GM23338 (cell line): Measurements from ENCODE around the gene CCDC68. TPM values are rescaled to one million over a fixed set of nuclear protein-coding genes. Genes with fewer than 3 reads are reported as not detected.

Experiments
- ATAC-seq: fragments of 200-7000 bp; cut with Tn5 transposase; 3 replicates; pipeline ENCODE4 v1.9.1; 2020
- DNase-seq: peaks from one replicate; pipeline ENCODE4 v3.0.0-alpha.2; 2015; ENCODE audit warnings: low spot score
- H2AFZ ChIP-seq: fragments of 200-600 bp; sonication (generic); 2 replicates; pipeline ENCODE4 v1.8.0; 2016; ENCODE audit warnings: antibody characterized with exemption, mild to moderate bottlenecking, moderate library complexity
- H3F3A ChIP-seq: fragments of 200-600 bp; sonication (generic); replicated peaks from 2 replicates; pipeline ENCODE4 v1.8.0; 2017; ENCODE audit warnings: antibody characterized with exemption, mixed run types, low read depth
- H3K27ac ChIP-seq: fragments of 200-600 bp; sonication (generic); 2 replicates; pipeline ENCODE4 v1.6.1; 2016; ENCODE audit warnings: low read depth
- H3K27me3 ChIP-seq: fragments of 200-600 bp; sonication (generic); 2 replicates; pipeline ENCODE4 v1.8.0; 2016; ENCODE audit warnings: mild to moderate bottlenecking, mixed run types, moderate library complexity; ENCODE audit not compliant: insufficient read depth
- H3K36me3 ChIP-seq: fragments of 200-600 bp; sonication (generic); 2 replicates; pipeline ENCODE4 v1.8.0; 2016; ENCODE audit warnings: mild to moderate bottlenecking; ENCODE audit not compliant: insufficient read depth
- H3K4me1 ChIP-seq: fragments of 200-600 bp; sonication (generic); 2 replicates; pipeline ENCODE4 v1.8.0; 2016; ENCODE audit warnings: mild to moderate bottlenecking, moderate library complexity; ENCODE audit not compliant: insufficient read depth
- H3K4me2 ChIP-seq: fragments of 200-600 bp; sonication (generic); 2 replicates; pipeline ENCODE4 v1.7.1; 2017; ENCODE audit warnings: mixed run types
- H3K4me3 ChIP-seq: fragments of 200-600 bp; sonication (generic); 2 replicates; pipeline ENCODE4 v1.6.1; 2016; ENCODE audit warnings: mixed run types
- H3K79me2 ChIP-seq: fragments of 200-600 bp; sonication (generic); replicated peaks from 2 replicates; pipeline ENCODE4 v1.8.0; 2017; ENCODE audit warnings: mild to moderate bottlenecking; ENCODE audit not compliant: insufficient read depth
- H3K9me2 ChIP-seq: fragments of 200-600 bp; sonication (generic); 2 replicates; pipeline ENCODE4 v1.8.0; 2017; ENCODE audit not compliant: insufficient read depth
- H4K20me1 ChIP-seq: fragments of 200-600 bp; sonication (generic); replicated peaks from 2 replicates; pipeline ENCODE4 v1.8.0; 2017; ENCODE audit warnings: mild to moderate bottlenecking; ENCODE audit not compliant: insufficient read depth
- H3K27ac Mint-ChIP-seq: 2 replicates; pipeline ENCODE4 v1.8.0; 2020; ENCODE audit warnings: inconsistent platforms, mild to moderate bottlenecking, moderate library complexity, mixed read lengths
- H3K27me3 Mint-ChIP-seq: 3 replicates; pipeline ENCODE4 v1.8.0; 2022; ENCODE audit warnings: low read depth, mild to moderate bottlenecking, moderate library complexity, mixed read lengths, inconsistent platforms; ENCODE audit not compliant: insufficient read depth, poor library complexity
- H3K36me3 Mint-ChIP-seq: 3 replicates; pipeline ENCODE4 v1.8.0; 2021; ENCODE audit warnings: low read depth, mild to moderate bottlenecking, inconsistent platforms, moderate library complexity, mixed read lengths
- H3K4me1 Mint-ChIP-seq: 3 replicates; pipeline ENCODE4 v1.8.0; 2020; ENCODE audit warnings: mild to moderate bottlenecking, inconsistent platforms, mixed read lengths
- H3K4me3 Mint-ChIP-seq: 3 replicates; pipeline ENCODE4 v1.8.0; 2021; ENCODE audit warnings: moderate library complexity, mild to moderate bottlenecking, inconsistent platforms, mixed read lengths
- H3K9me3 Mint-ChIP-seq: 3 replicates; pipeline ENCODE4 v1.8.0; 2020; ENCODE audit warnings: moderate library complexity, mild to moderate bottlenecking, inconsistent platforms, mixed read lengths
- CREB1 ChIP-seq: fragments of 250-450 bp; sonication (Bioruptor Pico); IDR thresholded peaks from 2 replicates; pipeline ENCODE4 v1.5.0; 2020; ENCODE audit warnings: low read depth, mild to moderate bottlenecking, moderate library complexity
- EZH2phosphoT487 ChIP-seq: fragments of 200-600 bp; sonication (generic); IDR thresholded peaks from one replicate; pipeline ENCODE4 v1.8.1; 2018; ENCODE audit warnings: antibody characterized with exemption; ENCODE audit not compliant: unreplicated experiment
- JUNB ChIP-seq: IDR thresholded peaks from one replicate; pipeline ENCODE4 v1.6.1; 2016; ENCODE audit warnings: antibody characterized with exemption; ENCODE audit not compliant: unreplicated experiment
- NANOG ChIP-seq: IDR thresholded peaks from 2 replicates; pipeline ENCODE4 v1.6.1; 2016; ENCODE audit warnings: antibody characterized with exemption, borderline replicate concordance
- POLR2AphosphoS5 ChIP-seq: IDR thresholded peaks from 2 replicates; pipeline ENCODE4 v1.6.1; 2016; ENCODE audit warnings: antibody characterized with exemption, low read depth
- STAT1 ChIP-seq: IDR thresholded peaks from one replicate; pipeline ENCODE4 v1.6.1; 2016; ENCODE audit warnings: antibody characterized with exemption; ENCODE audit not compliant: unreplicated experiment
- ZNF114 ChIP-seq: fragments of 250-450 bp; sonication (Bioruptor Pico); IDR thresholded peaks from 2 replicates; pipeline ENCODE4 v1.5.0; 2020; ENCODE audit warnings: mild to moderate bottlenecking, moderate library complexity
- polyA plus RNA-seq: library from polyadenylated mRNA; unstranded; fragments of >200 nt; fragmentation: Nextera tagmentation; extraction: Ambion mirVana; gene quantifications from 2 replicates; pipeline ENCODE4 v1.2.1, GENCODE V29; 2016
- total RNA-seq: library from RNA; depleted of rRNA; stranded (reverse); fragments of >200 nt; shearing (Covaris generic); gene quantifications from 2 replicates; pipeline ENCODE4 v1.2.3, GENCODE V29; 2014
- TF ChIP-seq, protein P1 (sequence below), 2 experiments: fragments of 200-600 bp in 1 of 2; sonication (generic) in 1 of 2; conservative IDR thresholded peaks; 2 replicates each; pipeline versions ENCODE4 v1.5.1 to v1.6.1; 2016 to 2017; ENCODE audit warnings: antibody characterized with exemption in 2 of 2, low read depth in 2 of 2, mild to moderate bottlenecking in 2 of 2, moderate library complexity in 1 of 2
- TF ChIP-seq, protein P2 (sequence below): IDR thresholded peaks from one replicate; pipeline ENCODE4 v1.6.1; 2018; ENCODE audit warnings: antibody characterized with exemption; ENCODE audit not compliant: unreplicated experiment
- TF ChIP-seq, protein P3 (sequence below): IDR thresholded peaks from 2 replicates; pipeline ENCODE4 v1.6.1; 2016; ENCODE audit warnings: antibody characterized with exemption

Gene CCDC68
- total and polyA plus RNA-seq, 2 experiments from 2014 or later = 1.6 to 3.7 TPM

DNA sequence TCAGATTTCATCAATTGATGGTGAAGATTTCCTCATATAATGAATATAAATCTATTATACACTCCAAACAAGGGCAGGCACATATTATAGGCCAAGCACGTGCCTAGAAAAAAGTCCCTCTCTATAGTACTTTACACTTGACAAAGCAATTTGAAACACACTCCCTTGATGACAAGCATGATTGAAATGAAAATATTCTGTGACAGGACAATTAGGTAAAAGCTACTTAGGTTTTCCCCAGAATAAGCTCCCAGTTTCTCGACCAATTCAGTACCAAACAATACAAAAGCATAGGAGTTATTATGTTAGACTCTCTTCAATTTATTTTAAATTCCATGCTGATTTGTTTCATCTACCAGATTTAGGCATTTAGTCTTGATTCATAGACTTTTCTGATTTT lies 47.7 kb downstream of the CCDC68 start:
- no peaks in the 10 kb centered on the region for H3K4me1 Mint-ChIP-seq
- H3K4me2 ChIP-seq = no peak overlapping the region
- H3K9me3 Mint-ChIP-seq = peaks cover 7% of the 10 kb centered on the region
- no peaks in the 10 kb centered on the region for H3K36me3 ChIP-seq
- no peak overlapping the region for H2AFZ ChIP-seq
- TF ChIP-seq, protein P1, sequence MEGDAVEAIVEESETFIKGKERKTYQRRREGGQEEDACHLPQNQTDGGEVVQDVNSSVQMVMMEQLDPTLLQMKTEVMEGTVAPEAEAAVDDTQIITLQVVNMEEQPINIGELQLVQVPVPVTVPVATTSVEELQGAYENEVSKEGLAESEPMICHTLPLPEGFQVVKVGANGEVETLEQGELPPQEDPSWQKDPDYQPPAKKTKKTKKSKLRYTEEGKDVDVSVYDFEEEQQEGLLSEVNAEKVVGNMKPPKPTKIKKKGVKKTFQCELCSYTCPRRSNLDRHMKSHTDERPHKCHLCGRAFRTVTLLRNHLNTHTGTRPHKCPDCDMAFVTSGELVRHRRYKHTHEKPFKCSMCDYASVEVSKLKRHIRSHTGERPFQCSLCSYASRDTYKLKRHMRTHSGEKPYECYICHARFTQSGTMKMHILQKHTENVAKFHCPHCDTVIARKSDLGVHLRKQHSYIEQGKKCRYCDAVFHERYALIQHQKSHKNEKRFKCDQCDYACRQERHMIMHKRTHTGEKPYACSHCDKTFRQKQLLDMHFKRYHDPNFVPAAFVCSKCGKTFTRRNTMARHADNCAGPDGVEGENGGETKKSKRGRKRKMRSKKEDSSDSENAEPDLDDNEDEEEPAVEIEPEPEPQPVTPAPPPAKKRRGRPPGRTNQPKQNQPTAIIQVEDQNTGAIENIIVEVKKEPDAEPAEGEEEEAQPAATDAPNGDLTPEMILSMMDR (conservative IDR thresholded peaks at IDR 0.05; ENCODE audit: low read depth in 2 of 2) = no peak
- no peak for TF ChIP-seq NANOG
- no peak for TF ChIP-seq STAT1
- no peak for TF ChIP-seq POLR2AphosphoS5
- ATAC-seq (no peak), DNase-seq (no peak)
- H3K79me2 ChIP-seq = no peaks in the 10 kb centered on the region
- no peaks in the 10 kb centered on the region for H4K20me1 ChIP-seq
- H3K4me1 ChIP-seq = no peaks in the 10 kb centered on the region
- H3K9me2 ChIP-seq = 0 out of 2 replicates have a peak, but pooled peaks cover 3% of the 10 kb centered on the region
- peaks cover 2% of the 10 kb centered on the region for H3K27me3 Mint-ChIP-seq
- H3K4me3 Mint-ChIP-seq = no peak overlapping the region
- H3K36me3 Mint-ChIP-seq = no peaks in the 10 kb centered on the region; the same call in 2 of the 3 replicates
- H3K4me3 ChIP-seq = no peak overlapping the region
- no peaks in the 10 kb centered on the region for H3K27me3 ChIP-seq
- no peak overlapping the region for H3K27ac ChIP-seq
- no peak overlapping the region for H3K27ac Mint-ChIP-seq
- H3F3A ChIP-seq = no peaks in the 10 kb centered on the region

DNA sequence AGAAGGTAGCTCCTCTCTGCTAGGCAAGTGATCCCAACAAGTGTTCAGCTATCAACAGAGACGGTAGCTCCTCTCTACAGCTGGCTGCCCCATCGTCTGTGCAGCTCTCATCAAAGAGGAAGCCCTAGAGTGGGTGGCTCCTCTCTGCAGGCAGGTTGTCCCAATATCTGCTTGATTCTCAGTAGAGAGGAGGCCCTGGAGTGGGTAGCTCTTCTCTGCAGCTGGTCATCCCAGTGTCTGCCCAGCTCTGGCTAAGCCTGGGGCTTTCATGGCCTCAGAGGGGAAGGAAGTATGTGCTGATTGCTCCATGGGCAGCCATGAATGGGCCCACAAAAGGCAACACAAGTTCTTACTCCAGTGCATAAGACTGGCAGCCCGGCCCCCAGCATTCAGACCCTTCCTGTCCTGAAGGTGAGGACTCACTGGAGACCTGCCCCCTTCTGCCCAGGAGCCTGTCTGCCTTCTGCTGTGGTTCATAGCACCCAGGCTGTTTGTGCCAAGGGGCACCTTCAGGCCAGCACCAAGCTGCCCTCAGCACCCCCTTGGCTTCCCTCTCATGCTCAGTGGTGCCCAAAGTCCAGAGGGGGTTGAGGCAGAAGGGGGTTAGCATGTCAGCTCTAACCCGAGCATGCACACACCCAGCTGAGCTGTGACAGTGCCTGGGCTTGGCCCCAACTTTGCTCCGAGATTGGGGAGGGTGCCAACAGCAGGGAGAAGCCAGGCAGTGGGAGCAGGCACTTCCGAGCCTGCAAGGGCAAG lies 48.9 kb downstream of the CCDC68 start:
- no peaks in the 10 kb centered on the region for H3K27me3 ChIP-seq
- Mint-ChIP-seq H3K27ac (no peak overlapping the region), H3K4me1 (no peaks in the 10 kb centered on the region), H3K27me3 (peaks cover 1% of the 10 kb centered on the region), H3K4me3 (no peak overlapping the region), H3K36me3 (no peaks in the 10 kb centered on the region; the same call in 2 of the 3 replicates), H3K9me3 (peaks cover 7% of the 10 kb centered on the region)
- H3K9me2 ChIP-seq = no peaks in the 10 kb centered on the region
- no peaks in the 10 kb centered on the region for H3K79me2 ChIP-seq
- no peak overlapping the region for H3K4me2 ChIP-seq
- ATAC-seq (no peak), DNase-seq (no peak)
- no peak overlapping the region for H3K4me3 ChIP-seq
- H4K20me1 ChIP-seq = no peaks in the 10 kb centered on the region
- H3F3A ChIP-seq = no peaks in the 10 kb centered on the region
- H3K27ac ChIP-seq = no peak overlapping the region
- no peaks in the 10 kb centered on the region for H3K4me1 ChIP-seq
- no peaks in the 10 kb centered on the region for H3K36me3 ChIP-seq
- H2AFZ ChIP-seq = no peak overlapping the region
- TF ChIP-seq, protein P2, sequence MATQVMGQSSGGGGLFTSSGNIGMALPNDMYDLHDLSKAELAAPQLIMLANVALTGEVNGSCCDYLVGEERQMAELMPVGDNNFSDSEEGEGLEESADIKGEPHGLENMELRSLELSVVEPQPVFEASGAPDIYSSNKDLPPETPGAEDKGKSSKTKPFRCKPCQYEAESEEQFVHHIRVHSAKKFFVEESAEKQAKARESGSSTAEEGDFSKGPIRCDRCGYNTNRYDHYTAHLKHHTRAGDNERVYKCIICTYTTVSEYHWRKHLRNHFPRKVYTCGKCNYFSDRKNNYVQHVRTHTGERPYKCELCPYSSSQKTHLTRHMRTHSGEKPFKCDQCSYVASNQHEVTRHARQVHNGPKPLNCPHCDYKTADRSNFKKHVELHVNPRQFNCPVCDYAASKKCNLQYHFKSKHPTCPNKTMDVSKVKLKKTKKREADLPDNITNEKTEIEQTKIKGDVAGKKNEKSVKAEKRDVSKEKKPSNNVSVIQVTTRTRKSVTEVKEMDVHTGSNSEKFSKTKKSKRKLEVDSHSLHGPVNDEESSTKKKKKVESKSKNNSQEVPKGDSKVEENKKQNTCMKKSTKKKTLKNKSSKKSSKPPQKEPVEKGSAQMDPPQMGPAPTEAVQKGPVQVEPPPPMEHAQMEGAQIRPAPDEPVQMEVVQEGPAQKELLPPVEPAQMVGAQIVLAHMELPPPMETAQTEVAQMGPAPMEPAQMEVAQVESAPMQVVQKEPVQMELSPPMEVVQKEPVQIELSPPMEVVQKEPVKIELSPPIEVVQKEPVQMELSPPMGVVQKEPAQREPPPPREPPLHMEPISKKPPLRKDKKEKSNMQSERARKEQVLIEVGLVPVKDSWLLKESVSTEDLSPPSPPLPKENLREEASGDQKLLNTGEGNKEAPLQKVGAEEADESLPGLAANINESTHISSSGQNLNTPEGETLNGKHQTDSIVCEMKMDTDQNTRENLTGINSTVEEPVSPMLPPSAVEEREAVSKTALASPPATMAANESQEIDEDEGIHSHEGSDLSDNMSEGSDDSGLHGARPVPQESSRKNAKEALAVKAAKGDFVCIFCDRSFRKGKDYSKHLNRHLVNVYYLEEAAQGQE = no peak
- TF ChIP-seq, protein P3, sequence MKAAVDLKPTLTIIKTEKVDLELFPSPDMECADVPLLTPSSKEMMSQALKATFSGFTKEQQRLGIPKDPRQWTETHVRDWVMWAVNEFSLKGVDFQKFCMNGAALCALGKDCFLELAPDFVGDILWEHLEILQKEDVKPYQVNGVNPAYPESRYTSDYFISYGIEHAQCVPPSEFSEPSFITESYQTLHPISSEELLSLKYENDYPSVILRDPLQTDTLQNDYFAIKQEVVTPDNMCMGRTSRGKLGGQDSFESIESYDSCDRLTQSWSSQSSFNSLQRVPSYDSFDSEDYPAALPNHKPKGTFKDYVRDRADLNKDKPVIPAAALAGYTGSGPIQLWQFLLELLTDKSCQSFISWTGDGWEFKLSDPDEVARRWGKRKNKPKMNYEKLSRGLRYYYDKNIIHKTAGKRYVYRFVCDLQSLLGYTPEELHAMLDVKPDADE = no peak
- no peak for TF ChIP-seq JUNB
- no peak for TF ChIP-seq EZH2phosphoT487
- TF ChIP-seq, protein P1 (conservative IDR thresholded peaks at IDR 0.05; ENCODE audit: low read depth in 2 of 2) = no peak
- TF ChIP-seq ZNF114 (CRISPR knock-in tag) = no peak
- no peak for TF ChIP-seq NANOG
- TF ChIP-seq CREB1 (CRISPR knock-in tag) = no peak
